ENCODE measurements around the gene SHROOM1.

SHROOM1 gene

DNA sequence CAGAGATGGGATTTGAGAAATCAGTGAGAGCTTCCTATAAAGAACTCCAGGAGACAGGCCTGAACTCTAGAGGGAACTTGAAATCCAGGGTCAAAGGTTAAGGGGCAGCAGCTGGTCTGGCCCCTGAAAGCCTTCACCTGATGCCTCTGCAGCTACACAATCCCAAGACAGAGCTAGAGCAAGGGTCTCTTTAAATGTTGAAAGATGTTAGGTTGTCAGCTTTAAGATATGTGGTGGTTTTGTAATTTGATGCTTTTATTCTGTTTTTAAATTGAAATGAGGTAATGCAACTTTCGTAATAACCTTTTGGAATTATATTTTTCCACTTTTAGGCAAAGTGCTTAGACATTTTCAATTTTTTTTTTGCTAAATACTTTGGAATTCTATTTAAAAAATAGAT, 15.0 kb downstream of the SHROOM1 start:
- TF ChIP-seq, protein P1, sequence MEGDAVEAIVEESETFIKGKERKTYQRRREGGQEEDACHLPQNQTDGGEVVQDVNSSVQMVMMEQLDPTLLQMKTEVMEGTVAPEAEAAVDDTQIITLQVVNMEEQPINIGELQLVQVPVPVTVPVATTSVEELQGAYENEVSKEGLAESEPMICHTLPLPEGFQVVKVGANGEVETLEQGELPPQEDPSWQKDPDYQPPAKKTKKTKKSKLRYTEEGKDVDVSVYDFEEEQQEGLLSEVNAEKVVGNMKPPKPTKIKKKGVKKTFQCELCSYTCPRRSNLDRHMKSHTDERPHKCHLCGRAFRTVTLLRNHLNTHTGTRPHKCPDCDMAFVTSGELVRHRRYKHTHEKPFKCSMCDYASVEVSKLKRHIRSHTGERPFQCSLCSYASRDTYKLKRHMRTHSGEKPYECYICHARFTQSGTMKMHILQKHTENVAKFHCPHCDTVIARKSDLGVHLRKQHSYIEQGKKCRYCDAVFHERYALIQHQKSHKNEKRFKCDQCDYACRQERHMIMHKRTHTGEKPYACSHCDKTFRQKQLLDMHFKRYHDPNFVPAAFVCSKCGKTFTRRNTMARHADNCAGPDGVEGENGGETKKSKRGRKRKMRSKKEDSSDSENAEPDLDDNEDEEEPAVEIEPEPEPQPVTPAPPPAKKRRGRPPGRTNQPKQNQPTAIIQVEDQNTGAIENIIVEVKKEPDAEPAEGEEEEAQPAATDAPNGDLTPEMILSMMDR (conservative IDR thresholded peaks at IDR 0.05; ENCODE audit: low read length): no peak
- no peak for TF ChIP-seq EZH2phosphoT487 (IDR thresholded peaks at IDR 0.05; ENCODE audit: borderline replicate concordance)
- no peaks in the 10 kb centered on the region for H3K36me3 ChIP-seq (ENCODE audit: insufficient read depth, low read length)
- no peaks in the 10 kb centered on the region for H3K9me2 ChIP-seq (replicated peaks; ENCODE audit: low read depth, low read length)
- no peaks in the 10 kb centered on the region for H3F3A ChIP-seq (ENCODE audit: low read depth)
- H3K4me2 ChIP-seq (ENCODE audit: low read depth, low read length, poor library complexity, severe bottlenecking): no peak overlapping the region
- H3K79me2 ChIP-seq (ENCODE audit: insufficient read depth, low read length): no peaks in the 10 kb centered on the region
- H3K9me3 ChIP-seq (ENCODE audit: insufficient read depth, low read depth, low read length): no peaks in the 10 kb centered on the region
- no peaks in the 10 kb centered on the region for H3K27me3 ChIP-seq (ENCODE audit: insufficient read depth, low read length, poor library complexity, severe bottlenecking)
- no peak overlapping the region for H3K4me3 ChIP-seq (ENCODE audit: low read length, poor library complexity, severe bottlenecking)
- H3K9ac ChIP-seq (ENCODE audit: low read depth, low read length, poor library complexity, severe bottlenecking): no peak overlapping the region
- H4K20me1 ChIP-seq (ENCODE audit: insufficient read depth, low read length, poor library complexity, severe bottlenecking): no peaks in the 10 kb centered on the region
- H3K4me1 ChIP-seq (ENCODE audit: insufficient read depth, low read length, poor library complexity, severe bottlenecking): no peaks in the 10 kb centered on the region
- H2AFZ ChIP-seq (ENCODE audit: low read length): no peak overlapping the region

DNA sequence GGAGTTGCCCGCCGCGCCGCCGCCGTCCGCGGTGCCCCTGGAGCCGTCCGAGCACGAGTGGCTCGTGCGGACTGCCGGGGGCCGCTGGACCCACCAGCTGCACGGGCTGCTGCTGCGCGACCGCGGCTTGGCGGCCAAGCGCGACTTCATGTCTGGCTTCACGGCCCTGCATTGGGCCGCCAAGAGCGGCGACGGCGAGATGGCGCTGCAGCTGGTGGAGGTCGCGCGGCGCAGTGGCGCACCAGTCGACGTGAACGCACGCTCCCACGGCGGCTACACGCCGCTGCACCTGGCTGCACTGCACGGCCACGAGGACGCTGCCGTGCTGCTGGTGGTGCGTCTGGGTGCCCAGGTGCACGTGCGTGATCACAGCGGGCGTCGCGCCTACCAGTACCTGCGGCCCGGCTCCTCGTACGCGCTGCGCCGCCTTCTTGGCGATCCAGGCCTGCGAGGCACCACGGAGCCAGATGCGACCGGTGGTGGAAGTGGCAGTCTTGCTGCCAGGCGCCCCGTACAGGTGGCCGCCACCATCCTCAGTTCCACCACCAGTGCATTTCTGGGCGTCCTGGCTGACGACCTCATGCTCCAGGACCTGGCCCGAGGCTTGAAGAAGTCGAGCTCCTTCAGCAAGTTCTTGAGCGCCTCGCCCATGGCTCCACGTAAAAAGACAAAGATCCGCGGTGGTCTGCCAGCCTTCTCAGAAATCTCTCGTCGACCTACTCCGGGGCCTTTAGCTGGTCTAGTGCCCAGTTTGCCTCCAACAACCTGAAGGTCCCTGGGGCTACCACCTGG, 15.7 kb downstream of the SHROOM1 start:
- H3K9ac ChIP-seq (ENCODE audit: low read depth, low read length, poor library complexity, severe bottlenecking): no peak overlapping the region
- H3F3A ChIP-seq (ENCODE audit: low read depth): no peaks in the 10 kb centered on the region
- no peaks in the 10 kb centered on the region for H4K20me1 ChIP-seq (ENCODE audit: insufficient read depth, low read length, poor library complexity, severe bottlenecking)
- no peak overlapping the region for H3K4me2 ChIP-seq (ENCODE audit: low read depth, low read length, poor library complexity, severe bottlenecking)
- TF ChIP-seq, protein P1 (conservative IDR thresholded peaks at IDR 0.05; ENCODE audit: low read length): no peak
- TF ChIP-seq EZH2phosphoT487 (IDR thresholded peaks at IDR 0.05; ENCODE audit: borderline replicate concordance): no peak
- no peaks in the 10 kb centered on the region for H3K9me2 ChIP-seq (replicated peaks; ENCODE audit: low read depth, low read length)
- H3K9me3 ChIP-seq (ENCODE audit: insufficient read depth, low read depth, low read length): no peaks in the 10 kb centered on the region
- no peaks in the 10 kb centered on the region for H3K36me3 ChIP-seq (ENCODE audit: insufficient read depth, low read length)
- H3K79me2 ChIP-seq (ENCODE audit: insufficient read depth, low read length): no peaks in the 10 kb centered on the region
- no peaks in the 10 kb centered on the region for H3K27me3 ChIP-seq (ENCODE audit: insufficient read depth, low read length, poor library complexity, severe bottlenecking)
- no peaks in the 10 kb centered on the region for H3K4me1 ChIP-seq (ENCODE audit: insufficient read depth, low read length, poor library complexity, severe bottlenecking)
- no peak overlapping the region for H3K4me3 ChIP-seq (ENCODE audit: low read length, poor library complexity, severe bottlenecking)
- H2AFZ ChIP-seq (ENCODE audit: low read length): no peak overlapping the region

DNA sequence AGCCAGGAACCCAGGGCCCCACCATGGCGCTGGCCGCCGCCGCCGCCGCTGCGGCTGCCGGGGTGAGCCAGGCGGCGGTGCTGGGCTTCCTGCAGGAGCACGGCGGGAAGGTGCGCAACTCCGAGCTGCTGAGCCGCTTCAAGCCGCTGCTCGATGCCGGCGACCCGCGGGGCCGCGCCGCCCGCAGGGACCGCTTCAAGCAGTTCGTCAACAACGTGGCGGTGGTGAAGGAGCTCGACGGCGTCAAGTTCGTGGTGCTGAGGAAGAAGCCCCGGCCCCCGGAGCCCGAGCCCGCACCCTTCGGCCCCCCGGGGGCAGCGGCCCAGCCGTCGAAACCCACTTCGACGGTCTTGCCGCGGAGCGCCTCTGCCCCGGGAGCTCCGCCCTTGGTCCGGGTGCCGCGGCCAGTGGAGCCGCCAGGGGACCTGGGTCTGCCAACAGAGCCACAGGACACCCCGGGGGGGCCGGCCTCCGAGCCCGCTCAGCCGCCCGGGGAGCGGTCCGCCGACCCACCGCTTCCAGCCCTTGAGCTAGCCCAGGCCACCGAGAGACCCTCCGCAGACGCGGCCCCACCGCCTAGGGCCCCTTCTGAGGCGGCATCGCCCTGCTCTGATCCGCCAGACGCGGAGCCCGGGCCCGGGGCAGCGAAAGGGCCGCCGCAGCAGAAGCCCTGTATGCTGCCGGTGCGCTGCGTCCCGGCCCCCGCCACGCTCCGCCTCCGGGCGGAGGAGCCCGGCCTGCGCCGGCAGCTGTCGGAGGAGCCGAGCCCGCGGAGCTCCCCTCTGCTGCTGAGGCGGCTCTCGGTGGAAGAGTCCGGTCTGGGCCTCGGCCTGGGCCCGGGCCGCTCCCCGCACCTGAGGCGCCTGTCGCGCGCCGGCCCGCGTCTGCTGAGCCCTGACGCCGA, 16.6 kb downstream of the SHROOM1 start:
- H3K9me3 ChIP-seq (ENCODE audit: insufficient read depth, low read depth, low read length): no peaks in the 10 kb centered on the region
- H4K20me1 ChIP-seq (ENCODE audit: insufficient read depth, low read length, poor library complexity, severe bottlenecking): no peaks in the 10 kb centered on the region
- no peak overlapping the region for H3K4me2 ChIP-seq (ENCODE audit: low read depth, low read length, poor library complexity, severe bottlenecking)
- H3K9ac ChIP-seq (ENCODE audit: low read depth, low read length, poor library complexity, severe bottlenecking): no peak overlapping the region
- TF ChIP-seq, protein P1 (conservative IDR thresholded peaks at IDR 0.05; ENCODE audit: low read length): no peak
- no peak for TF ChIP-seq EZH2phosphoT487 (IDR thresholded peaks at IDR 0.05; ENCODE audit: borderline replicate concordance)
- H3F3A ChIP-seq (ENCODE audit: low read depth): no peaks in the 10 kb centered on the region
- no peaks in the 10 kb centered on the region for H3K27me3 ChIP-seq (ENCODE audit: insufficient read depth, low read length, poor library complexity, severe bottlenecking)
- H3K4me3 ChIP-seq (ENCODE audit: low read length, poor library complexity, severe bottlenecking): no peak overlapping the region
- no peaks in the 10 kb centered on the region for H3K79me2 ChIP-seq (ENCODE audit: insufficient read depth, low read length)
- H2AFZ ChIP-seq (ENCODE audit: low read length): no peak overlapping the region
- no peaks in the 10 kb centered on the region for H3K4me1 ChIP-seq (ENCODE audit: insufficient read depth, low read length, poor library complexity, severe bottlenecking)
- H3K9me2 ChIP-seq (replicated peaks; ENCODE audit: low read depth, low read length): no peaks in the 10 kb centered on the region
- H3K36me3 ChIP-seq (ENCODE audit: insufficient read depth, low read length): no peaks in the 10 kb centered on the region

Measured in Loucy (cell line).